Measurements from ENCODE around the gene MYO3A. TPM values are rescaled to one million over a fixed set of nuclear protein-coding genes. Genes with fewer than 3 reads are reported as not detected.

Gene MYO3A
- total RNA-seq, 2 experiments from 2014 or later: not detected

- Mint-ChIP-seq H3K27me3 (peaks cover 9% of the 10 kb centered on the region), H3K4me3 (no peak overlapping the region), H3K36me3 (ENCODE audit: low read depth) (no peaks in the 10 kb centered on the region), H3K27ac (no peak overlapping the region), H3K9me3 (ENCODE audit: low read depth) (no peaks in the 10 kb centered on the region), H3K4me1 (no peaks in the 10 kb centered on the region)
- DNase-seq: no peak
- ATAC-seq: no peak
- CTCF ChIA-PET: no interaction called here
- intact Hi-C loops (cut with DNase I, micrococcal nuclease): no loop called here
- POLR2A ChIA-PET: interaction anchor here (0.7 kb wide), 1 partner anchor 34 kb away, joined by 4 read pairs; no protein-coding TSS in a partner anchor
Observed at GRCh38 chr10:26205223-26205622, 271.2 kb downstream of the MYO3A start.

GRCh38 chr10:26211781-26212444 lies 277.9 kb downstream of the MYO3A start:
- no peaks in the 10 kb centered on the region for H3K36me3 Mint-ChIP-seq (ENCODE audit: low read depth)
- ChIA-PET POLR2A (no interaction called here), CTCF (no interaction called here)
- peaks cover 48% of the 10 kb centered on the region for H3K27me3 Mint-ChIP-seq
- ATAC-seq (no peak), DNase-seq (peak; percentile 7)
- intact Hi-C loops (cut with DNase I, micrococcal nuclease): loop anchor here in 1 of 2 experiments (10.0 kb wide), 1 partner anchor 1037 kb away; the partner anchor contains the start of gene GPR158
- no peak overlapping the region for H3K27ac Mint-ChIP-seq
- peaks cover 24% of the 10 kb centered on the region for H3K4me1 Mint-ChIP-seq
- no peak overlapping the region for H3K4me3 Mint-ChIP-seq
- no peaks in the 10 kb centered on the region for H3K9me3 Mint-ChIP-seq (ENCODE audit: low read depth)

- H3K27ac Mint-ChIP-seq: no peak overlapping the region
- ATAC-seq: no peak
- intact Hi-C loops (cut with DNase I, micrococcal nuclease): loop anchor here in 1 of 2 experiments (10.0 kb wide), 1 partner anchor 1038 kb away; the partner anchor contains the start of gene GPR158
- POLR2A ChIA-PET: no interaction called here
- peaks cover 29% of the 10 kb centered on the region for H3K4me1 Mint-ChIP-seq
- DNase-seq: no peak
- no peaks in the 10 kb centered on the region for H3K9me3 Mint-ChIP-seq (ENCODE audit: low read depth)
- peaks cover 54% of the 10 kb centered on the region for H3K27me3 Mint-ChIP-seq
- no peaks in the 10 kb centered on the region for H3K36me3 Mint-ChIP-seq (ENCODE audit: low read depth)
- no peak overlapping the region for H3K4me3 Mint-ChIP-seq
- CTCF ChIA-PET: no interaction called here
Observed at GRCh38 chr10:26212511-26212910, 278.5 kb downstream of the MYO3A start.

GRCh38 chr10:26213157-26213800 lies 279.2 kb downstream of the MYO3A start:
- no peak for ATAC-seq
- Mint-ChIP-seq H3K4me1 (peaks cover 31% of the 10 kb centered on the region), H3K4me3 (no peak overlapping the region), H3K27me3 (peaks cover 57% of the 10 kb centered on the region), H3K36me3 (ENCODE audit: low read depth) (no peaks in the 10 kb centered on the region), H3K27ac (no peak overlapping the region), H3K9me3 (ENCODE audit: low read depth) (no peaks in the 10 kb centered on the region)
- CTCF ChIA-PET: no interaction called here
- DNase-seq: no peak
- POLR2A ChIA-PET: no interaction called here
- intact Hi-C loops (cut with DNase I, micrococcal nuclease): loop anchor here in 1 of 2 experiments (10.0 kb wide), 1 partner anchor 1038 kb away; the partner anchor contains the start of gene GPR158

GRCh38 chr10:26214004-26214403 lies 280.0 kb downstream of the MYO3A start:
- no peak overlapping the region for H3K4me3 Mint-ChIP-seq
- ATAC-seq: no peak
- peaks cover 64% of the 10 kb centered on the region for H3K27me3 Mint-ChIP-seq
- CTCF ChIA-PET: no interaction called here
- H3K36me3 Mint-ChIP-seq (ENCODE audit: low read depth): no peaks in the 10 kb centered on the region
- H3K9me3 Mint-ChIP-seq (ENCODE audit: low read depth): no peaks in the 10 kb centered on the region
- intact Hi-C loops (cut with DNase I, micrococcal nuclease): loop anchor here in 1 of 2 experiments (10.0 kb wide), 1 partner anchor 1039 kb away; the partner anchor contains the start of gene GPR158
- DNase-seq: no peak
- POLR2A ChIA-PET: no interaction called here
- no peak overlapping the region for H3K27ac Mint-ChIP-seq
- H3K4me1 Mint-ChIP-seq: peaks cover 36% of the 10 kb centered on the region

- Mint-ChIP-seq H3K36me3 (ENCODE audit: low read depth) (no peaks in the 10 kb centered on the region), H3K4me1 (peaks cover 36% of the 10 kb centered on the region), H3K9me3 (ENCODE audit: low read depth) (no peaks in the 10 kb centered on the region), H3K27ac (no peak overlapping the region), H3K27me3 (peaks cover 70% of the 10 kb centered on the region), H3K4me3 (no peak overlapping the region)
- ChIA-PET POLR2A (no interaction called here), CTCF (no interaction called here)
- ATAC-seq (no peak), DNase-seq (no peak)
- intact Hi-C loops (cut with DNase I, micrococcal nuclease): loop anchor here in 1 of 2 experiments (10.0 kb wide), 1 partner anchor 1040 kb away; the partner anchor contains the start of gene GPR158
Observed at GRCh38 chr10:26214551-26215395, 280.7 kb downstream of the MYO3A start.

GRCh38 chr10:26215396-26215934 lies 281.4 kb downstream of the MYO3A start:
- Mint-ChIP-seq H3K27ac (no peak overlapping the region), H3K9me3 (ENCODE audit: low read depth) (no peaks in the 10 kb centered on the region), H3K4me3 (peak overlapping the region; percentile 62), H3K4me1 (peaks cover 36% of the 10 kb centered on the region), H3K27me3 (peaks cover 75% of the 10 kb centered on the region), H3K36me3 (ENCODE audit: low read depth) (no peaks in the 10 kb centered on the region)
- peak; percentile 7 for DNase-seq
- ATAC-seq: no peak
- intact Hi-C loops (cut with DNase I, micrococcal nuclease): loop anchor here in 1 of 2 experiments (10.0 kb wide), 1 partner anchor 1041 kb away; the partner anchor contains the start of gene GPR158
- ChIA-PET CTCF (no interaction called here), POLR2A (no interaction called here)

- Mint-ChIP-seq H3K27me3 (peaks cover 79% of the 10 kb centered on the region), H3K4me3 (peak overlapping the region; percentile 62), H3K9me3 (ENCODE audit: low read depth) (no peaks in the 10 kb centered on the region), H3K4me1 (peaks cover 36% of the 10 kb centered on the region), H3K36me3 (ENCODE audit: low read depth) (no peaks in the 10 kb centered on the region), H3K27ac (no peak overlapping the region)
- peak; percentile 87 for ATAC-seq
- POLR2A ChIA-PET: no interaction called here
- intact Hi-C loops (cut with DNase I, micrococcal nuclease): loop anchor here in 1 of 2 experiments (10.0 kb wide), 1 partner anchor 1041 kb away; the partner anchor contains the start of gene GPR158
- CTCF ChIA-PET: no interaction called here
- peak; percentile 78 for DNase-seq
Observed at GRCh38 chr10:26215935-26216584, 282.0 kb downstream of the MYO3A start.

- H3K4me1 Mint-ChIP-seq: peaks cover 36% of the 10 kb centered on the region
- ChIA-PET CTCF (no interaction called here), POLR2A (no interaction called here)
- H3K27ac Mint-ChIP-seq: no peak within 1 kb of the TSS
- intact Hi-C loops (cut with DNase I, micrococcal nuclease): loop anchor here in 1 of 2 experiments (10.0 kb wide), 1 partner anchor 1042 kb away; the partner anchor contains the start of gene GPR158
- H3K4me3 Mint-ChIP-seq: peak within 1 kb of the TSS; percentile 62
- ATAC-seq (peak; percentile 38), DNase-seq (peak; percentile 28)
- H3K27me3 Mint-ChIP-seq: peaks cover 83% of the 10 kb centered on the region
- no peaks in the 10 kb centered on the region for H3K36me3 Mint-ChIP-seq (ENCODE audit: low read depth)
- H3K9me3 Mint-ChIP-seq (ENCODE audit: low read depth): no peaks in the 10 kb centered on the region
Observed at GRCh38 chr10:26216585-26217395, 282.8 kb downstream of the MYO3A start, which contains the start of gene GAD2. TSS of gene GAD2 (plus strand) at chr10:26216774. CDS start at chr10:26216810, 36 bp downstream.

GRCh38 chr10:26217396-26218086 lies 283.5 kb downstream of the MYO3A start:
- CTCF ChIA-PET: no interaction called here
- Mint-ChIP-seq H3K27me3 (peaks cover 83% of the 10 kb centered on the region), H3K4me1 (peaks cover 34% of the 10 kb centered on the region), H3K36me3 (ENCODE audit: low read depth) (no peaks in the 10 kb centered on the region), H3K9me3 (ENCODE audit: low read depth) (no peaks in the 10 kb centered on the region), H3K4me3 (peak overlapping the region; percentile 38), H3K27ac (no peak overlapping the region)
- ATAC-seq (peak; percentile 45), DNase-seq (peak; percentile 26)
- intact Hi-C loops (cut with DNase I, micrococcal nuclease): loop anchor here in 1 of 2 experiments (10.0 kb wide), 1 partner anchor 1043 kb away; the partner anchor contains the start of gene GPR158
- POLR2A ChIA-PET: interaction anchor here (0.6 kb wide), 1 partner anchor 1613 kb away, joined by 4 read pairs; no protein-coding TSS in a partner anchor
